Activated CD4-positive, alpha-beta memory T cell treated with anti-CD3 and anti-CD28 coated beads for 36 hours (primary cell): Measurements from ENCODE around the gene SERTAD1. TPM values are rescaled to one million over a fixed set of nuclear protein-coding genes. Genes with fewer than 3 reads are reported as not detected.
"Not testable (repeated sequence)": the region's sequence is repeated elsewhere in the genome, so short reads cannot be mapped to it uniquely, and the experiment has no call there.

ENCODE experiments used
- CTCF ChIA-PET: fragments of 350-600 bp; sonication (Branson Sonifier 250); formaldehyde crosslinking; loops from one replicate; lab custom pipeline; 2021; ENCODE audit warnings: antibody characterized with exemption, inconsistent platforms; lab: Charles Lee
- POLR2A ChIA-PET: fragments of 350-600 bp; sonication (Branson Sonifier 250); formaldehyde crosslinking; loops from one replicate; lab custom pipeline; 2021; ENCODE audit warnings: antibody characterized with exemption; lab: Charles Lee
- DNase-seq: peaks from one replicate; pipeline ENCODE4 v3.0.0-alpha.2; 2020
- H3K27ac Mint-ChIP-seq: one replicate; pipeline ENCODE4 v1.8.0; 2021; ENCODE audit warnings: mixed read lengths
- H3K27me3 Mint-ChIP-seq: one replicate; pipeline ENCODE4 v1.8.0; 2021; ENCODE audit warnings: mixed read lengths
- H3K36me3 Mint-ChIP-seq: one replicate; pipeline ENCODE4 v1.8.0; 2021; ENCODE audit warnings: mixed read lengths
- H3K4me1 Mint-ChIP-seq: one replicate; pipeline ENCODE4 v1.8.0; 2021; ENCODE audit warnings: low read depth, mixed read lengths
- H3K4me3 Mint-ChIP-seq: one replicate; pipeline ENCODE4 v1.8.0; 2021; ENCODE audit warnings: mild to moderate bottlenecking, mixed read lengths
- H3K9me3 Mint-ChIP-seq: one replicate; pipeline ENCODE4 v1.8.0; 2021; ENCODE audit warnings: mixed read lengths
- intact Hi-C: fragments of 100-400 bp; cut with micrococcal nuclease; formaldehyde crosslinking; loops from one replicate; pipeline ENCODE4 v1.15.1; 2023
- total RNA-seq, 2 experiments: library from RNA; stranded (reverse); gene quantifications; one replicate each; pipeline ENCODE4 v1.2.3, GENCODE V29; 2021

SERTAD1 gene
- total RNA-seq, 2 experiments from 2014 or later = 11.5 to 12.6 TPM

- POLR2A ChIA-PET = interaction anchor here (1.4 kb wide), 1 partner anchor 9 kb away, joined by 3 read pairs; no protein-coding TSS in a partner anchor
- CTCF ChIA-PET = interaction anchor here (0.6 to 2.8 kb wide), 3 partner anchors 7 to 174 kb away, joined by 3 to 13 read pairs (median 4); no protein-coding TSS in a partner anchor
- DNase-seq = no peak
- H3K9me3 Mint-ChIP-seq = no peaks in the 10 kb centered on the region
- H3K36me3 Mint-ChIP-seq = no peaks in the 10 kb centered on the region
- no peak overlapping the region for H3K4me3 Mint-ChIP-seq
- intact Hi-C loops = no loop called here
- H3K27ac Mint-ChIP-seq = no peak overlapping the region
- peaks cover 3% of the 10 kb centered on the region for H3K27me3 Mint-ChIP-seq
- peaks cover 10% of the 10 kb centered on the region for H3K4me1 Mint-ChIP-seq
Observed at GRCh38 chr19:40412866-40413265, 12.9 kb downstream of the SERTAD1 start.

- Mint-ChIP-seq H3K4me3 (no peak overlapping the region), H3K27ac (no peak overlapping the region), H3K4me1 (peaks cover 10% of the 10 kb centered on the region), H3K36me3 (no peaks in the 10 kb centered on the region), H3K9me3 (no peaks in the 10 kb centered on the region), H3K27me3 (peaks cover 3% of the 10 kb centered on the region)
- intact Hi-C loops = no loop called here
- DNase-seq = no peak
- ChIA-PET POLR2A (no interaction called here), CTCF (interaction anchor here (1.0 to 2.8 kb wide), 2 partner anchors 8 to 52 kb away, joined by 4 to 13 read pairs; no protein-coding TSS in a partner anchor)
Observed at GRCh38 chr19:40411958-40412499, 13.8 kb downstream of the SERTAD1 start.

DNA sequence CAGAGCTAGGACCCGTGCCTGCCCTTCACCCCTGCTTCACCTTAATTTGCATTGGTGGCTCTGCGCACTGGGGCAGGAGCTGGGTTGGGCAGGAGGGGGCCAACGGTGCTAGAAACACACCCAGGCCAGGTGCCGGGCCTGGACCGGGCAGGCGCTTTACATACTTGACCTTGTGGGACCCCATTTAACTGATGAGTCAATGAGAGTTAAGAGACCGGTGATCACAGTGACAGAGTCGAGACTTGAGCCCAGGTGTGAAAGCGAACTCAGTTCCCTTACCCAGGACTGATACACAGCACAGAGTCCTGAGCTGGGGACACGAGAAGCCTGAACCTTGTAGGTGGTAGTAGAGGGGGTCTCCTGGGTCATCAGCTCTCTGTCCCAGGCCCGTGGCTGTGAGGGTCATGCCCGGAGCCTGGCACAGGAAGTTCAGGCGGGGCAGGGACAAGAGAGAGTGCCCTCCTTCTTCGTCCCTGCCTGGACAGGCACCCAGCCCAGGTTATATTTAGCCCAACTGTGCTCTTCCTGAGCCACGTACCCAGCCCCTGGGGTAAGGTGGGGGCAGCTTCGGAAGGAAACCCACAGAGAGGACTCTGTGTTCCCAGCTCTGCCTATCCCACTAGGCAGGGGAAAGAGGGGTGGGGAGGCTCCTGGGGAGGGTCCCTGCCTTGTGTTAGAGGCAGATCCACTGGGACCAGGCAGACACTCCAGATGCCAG is 14.5 kb downstream of the SERTAD1 start:
- H3K4me1 Mint-ChIP-seq = peaks cover 7% of the 10 kb centered on the region
- intact Hi-C loops = no loop called here
- no peak overlapping the region for H3K4me3 Mint-ChIP-seq
- DNase-seq = no peak
- H3K36me3 Mint-ChIP-seq = no peaks in the 10 kb centered on the region
- no peak overlapping the region for H3K27ac Mint-ChIP-seq
- ChIA-PET CTCF (interaction anchor here (1.4 to 2.8 kb wide), 2 partner anchors 9 to 106 kb away, joined by 6 to 13 read pairs; no protein-coding TSS in a partner anchor), POLR2A (interaction anchor here (0.5 kb wide), 1 partner anchor 16 kb away, joined by 3 read pairs; no protein-coding TSS in a partner anchor)
- peaks cover 3% of the 10 kb centered on the region for H3K27me3 Mint-ChIP-seq
- no peaks in the 10 kb centered on the region for H3K9me3 Mint-ChIP-seq

GRCh38 chr19:40410030-40410389 is 15.8 kb downstream of the SERTAD1 start:
- Mint-ChIP-seq H3K27me3 (peaks cover 3% of the 10 kb centered on the region), H3K4me3 (no peak overlapping the region), H3K36me3 (no peaks in the 10 kb centered on the region), H3K27ac (no peak overlapping the region), H3K9me3 (no peaks in the 10 kb centered on the region), H3K4me1 (peaks cover 7% of the 10 kb centered on the region)
- ChIA-PET POLR2A (no interaction called here), CTCF (interaction anchor here (1.4 to 2.8 kb wide), 2 partner anchors 10 to 105 kb away, joined by 6 to 13 read pairs; no protein-coding TSS in a partner anchor)
- DNase-seq = no peak
- intact Hi-C loops = no loop called here

DNA sequence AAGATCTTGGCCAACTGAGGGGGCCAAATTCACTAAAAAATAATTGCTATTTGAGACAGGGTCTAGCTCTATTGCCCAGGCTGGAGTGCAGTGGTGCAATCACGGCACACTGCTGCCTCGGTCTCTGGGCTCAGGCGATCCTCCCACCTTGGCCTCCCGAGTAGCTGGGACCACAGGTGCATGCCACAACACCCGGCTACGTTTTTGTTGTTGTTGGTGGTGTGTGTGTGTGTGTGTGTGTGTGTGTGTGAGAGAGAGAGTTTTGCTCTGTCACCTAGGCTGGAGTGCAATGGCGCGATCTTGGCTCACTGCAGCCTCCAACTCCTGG is 17.2 kb downstream of the SERTAD1 start:
- POLR2A ChIA-PET, H3K4me3 Mint-ChIP-seq, DNase-seq, H3K27ac Mint-ChIP-seq, H3K36me3 Mint-ChIP-seq, H3K9me3 Mint-ChIP-seq, H3K4me1 Mint-ChIP-seq, H3K27me3 Mint-ChIP-seq: not testable (repeated sequence)
- intact Hi-C loops = loop anchor here (10.0 kb wide), 1 partner anchor 56 kb away; the partner anchor contains the start of genes BLVRB and SPTBN4
- CTCF ChIA-PET = interaction anchor here (2.4 kb wide), 1 partner anchor 12 kb away, joined by 11 read pairs; no protein-coding TSS in a partner anchor

DNA sequence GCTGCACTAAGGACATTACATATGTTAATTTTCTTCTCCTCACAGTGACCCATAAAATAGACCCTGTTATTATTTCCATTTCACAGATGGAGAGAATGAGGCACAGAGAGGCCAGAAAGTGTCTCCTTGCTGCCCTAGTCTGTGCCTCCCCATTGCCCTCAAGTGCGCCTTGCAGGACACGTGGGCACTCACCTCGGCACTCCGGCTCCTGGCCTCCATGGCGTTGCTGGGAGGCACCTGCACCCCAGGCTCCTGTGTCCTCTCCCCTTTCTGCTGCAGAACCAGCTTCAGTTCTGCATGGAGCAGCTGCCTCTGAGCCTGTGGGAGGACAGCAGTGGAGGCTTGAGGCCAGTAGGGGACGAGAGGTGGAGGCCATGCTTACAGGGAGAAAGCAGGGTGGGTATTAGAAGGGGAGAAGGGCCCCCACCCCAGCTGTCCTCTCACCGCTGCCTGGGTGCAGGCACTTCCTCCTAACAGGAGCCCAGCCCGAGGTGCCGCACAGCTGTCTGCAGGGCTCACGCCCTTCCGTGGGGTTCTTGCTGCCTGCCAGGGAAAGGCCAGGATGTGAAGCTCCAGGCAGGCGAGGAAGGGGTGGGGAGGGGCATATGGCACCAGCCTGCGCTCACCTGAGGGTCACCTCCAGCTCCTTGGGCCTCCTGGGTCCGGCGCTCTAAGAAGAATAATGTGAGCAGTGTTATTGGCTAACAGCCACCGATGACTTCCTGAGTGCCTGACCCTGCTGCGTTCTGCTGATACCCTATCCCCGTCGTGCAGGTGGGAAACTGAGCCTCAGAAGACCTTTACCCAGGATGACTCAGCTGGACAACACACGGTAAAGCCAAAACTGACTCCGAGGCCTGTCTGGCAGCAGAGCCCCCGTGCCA is 17.8 kb downstream of the SERTAD1 start:
- no peak overlapping the region for H3K4me3 Mint-ChIP-seq
- no peaks in the 10 kb centered on the region for H3K9me3 Mint-ChIP-seq
- no peaks in the 10 kb centered on the region for H3K27me3 Mint-ChIP-seq
- H3K36me3 Mint-ChIP-seq = no peaks in the 10 kb centered on the region
- H3K4me1 Mint-ChIP-seq = peaks cover 13% of the 10 kb centered on the region
- intact Hi-C loops = loop anchor here (10.0 kb wide), 1 partner anchor 57 kb away; the partner anchor contains the start of genes BLVRB and SPTBN4
- DNase-seq = no peak
- H3K27ac Mint-ChIP-seq = no peak overlapping the region
- POLR2A ChIA-PET = interaction anchor here (0.6 kb wide), 1 partner anchor 13 kb away, joined by 3 read pairs; no protein-coding TSS in a partner anchor
- CTCF ChIA-PET = interaction anchor here (2.4 kb wide), 1 partner anchor 13 kb away, joined by 11 read pairs; no protein-coding TSS in a partner anchor

DNA sequence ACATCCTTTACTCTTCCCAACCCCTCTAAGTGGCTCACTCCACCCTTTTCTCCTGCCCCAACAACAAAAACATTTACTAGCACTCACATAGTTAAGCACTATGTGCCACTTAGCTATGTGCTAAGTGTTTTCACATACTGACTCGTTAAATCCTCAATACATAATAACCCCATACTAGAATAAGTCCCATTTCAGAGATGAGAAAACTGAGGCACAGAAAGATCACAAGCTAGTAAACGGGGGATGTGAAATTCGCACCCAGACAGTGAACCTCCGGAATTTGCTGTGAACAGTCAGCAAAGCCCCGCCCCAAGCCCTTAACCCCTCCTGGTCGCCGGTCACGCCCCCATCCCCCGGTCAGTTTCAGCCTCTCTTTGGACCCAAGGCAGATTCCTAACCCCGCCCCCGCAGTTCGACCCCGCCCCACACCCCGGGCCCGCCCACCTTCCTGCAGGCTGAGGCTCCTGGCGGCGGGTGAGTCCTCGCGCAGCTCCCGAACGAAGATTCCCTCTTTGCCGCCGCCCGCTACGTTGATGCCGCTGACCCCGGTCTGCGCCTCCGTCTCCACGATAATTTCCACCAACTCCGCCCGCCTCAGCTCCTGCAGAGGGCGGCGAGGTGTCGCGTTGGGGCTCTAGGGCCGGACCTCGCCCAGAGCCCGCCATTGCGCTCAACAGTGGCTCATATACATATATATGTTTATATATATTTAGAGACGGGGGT is 22.4 kb downstream of the SERTAD1 start:
- peak overlapping the region; percentile 16 for H3K27ac Mint-ChIP-seq

GRCh38 chr19:40400559-40400958 is 25.2 kb downstream of the SERTAD1 start:
- no peak overlapping the region for H3K4me3 Mint-ChIP-seq
- H3K9me3 Mint-ChIP-seq = no peaks in the 10 kb centered on the region
- H3K27ac Mint-ChIP-seq = no peak overlapping the region
- intact Hi-C loops = loop anchor here (10.0 kb wide), 1 partner anchor 64 kb away; the partner anchor contains the start of genes BLVRB and SPTBN4
- H3K4me1 Mint-ChIP-seq = peaks cover 14% of the 10 kb centered on the region
- no peak for DNase-seq
- no peaks in the 10 kb centered on the region for H3K27me3 Mint-ChIP-seq
- ChIA-PET POLR2A (no interaction called here), CTCF (interaction anchor here (0.9 kb wide), 1 partner anchor 36 kb away, joined by 3 read pairs; no protein-coding TSS in a partner anchor)
- H3K36me3 Mint-ChIP-seq = no peaks in the 10 kb centered on the region

More for the DNA sequence above, 22.4 kb downstream of the SERTAD1 start:
- H3K9me3 Mint-ChIP-seq = no peaks in the 10 kb centered on the region
- peaks cover 20% of the 10 kb centered on the region for H3K4me1 Mint-ChIP-seq
- ChIA-PET CTCF (interaction anchor here (0.6 to 1.7 kb wide), 5 partner anchors 17 to 852 kb away, joined by 3 to 11 read pairs (median 3); no protein-coding TSS in a partner anchor), POLR2A (interaction anchor here (1.1 to 1.4 kb wide), 3 partner anchors 10 to 39 kb away, joined by 3 to 5 read pairs (median 4); partner anchors contain the start of gene PRX)
- DNase-seq = peak; percentile 95
- intact Hi-C loops = loop anchor here (10.0 kb wide), 1 partner anchor 61 kb away; the partner anchor contains the start of genes BLVRB and SPTBN4
- no peaks in the 10 kb centered on the region for H3K36me3 Mint-ChIP-seq
- H3K4me3 Mint-ChIP-seq = peak overlapping the region; percentile 78
- H3K27me3 Mint-ChIP-seq = no peaks in the 10 kb centered on the region

DNA sequence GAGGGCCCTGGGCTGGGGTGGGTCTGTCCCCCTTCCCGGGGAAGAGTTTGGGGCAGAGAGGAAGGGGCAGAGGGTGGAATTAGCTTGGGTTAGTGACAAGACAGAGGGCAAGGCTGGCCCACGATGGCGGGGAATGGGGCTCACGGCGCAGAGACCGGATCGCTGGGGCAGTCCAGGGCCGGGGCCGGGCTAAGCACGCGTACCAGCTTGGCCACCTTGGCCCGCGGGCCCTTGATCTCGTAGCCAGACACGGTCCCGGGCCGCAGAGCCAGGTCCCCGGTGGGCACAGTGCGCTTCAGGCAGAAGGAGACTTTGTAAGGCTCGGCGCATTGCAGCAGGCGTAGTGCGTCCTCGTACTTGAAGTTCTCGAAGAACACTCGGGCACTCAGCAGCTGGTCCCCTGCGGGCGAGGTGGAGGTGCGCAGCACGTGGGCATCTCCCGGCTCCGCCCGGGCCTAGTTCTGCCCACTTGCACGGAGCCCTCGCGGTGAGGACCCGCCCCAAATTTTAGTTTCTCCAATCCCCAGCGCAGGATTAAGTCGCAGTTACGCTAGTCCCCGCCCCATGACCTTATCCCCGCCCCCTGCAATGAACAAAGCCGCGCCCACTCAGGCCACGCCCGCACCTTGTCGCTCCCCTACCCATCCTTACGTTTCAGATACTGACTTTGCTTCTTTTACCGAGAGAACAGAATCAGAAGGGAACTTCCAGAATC is 27.2 kb downstream of the SERTAD1 start:
- Mint-ChIP-seq H3K36me3 (no peaks in the 10 kb centered on the region), H3K9me3 (no peaks in the 10 kb centered on the region), H3K27ac (no peak overlapping the region), H3K27me3 (no peaks in the 10 kb centered on the region), H3K4me1 (peaks cover 12% of the 10 kb centered on the region), H3K4me3 (no peak overlapping the region)
- ChIA-PET POLR2A (interaction anchor here (0.6 kb wide), 1 partner anchor 598 kb away, joined by 3 read pairs; no protein-coding TSS in a partner anchor), CTCF (no interaction called here)
- intact Hi-C loops = no loop called here
- DNase-seq = peak; percentile 82

GRCh38 chr19:40397568-40397906 is 28.3 kb downstream of the SERTAD1 start:
- POLR2A ChIA-PET = no interaction called here
- Mint-ChIP-seq H3K4me3 (no peak overlapping the region), H3K36me3 (no peaks in the 10 kb centered on the region), H3K27ac (no peak overlapping the region), H3K4me1 (peaks cover 8% of the 10 kb centered on the region), H3K27me3 (no peaks in the 10 kb centered on the region), H3K9me3 (no peaks in the 10 kb centered on the region)
- DNase-seq = no peak
- CTCF ChIA-PET = interaction anchor here (0.5 kb wide), 1 partner anchor 1431 kb away, joined by 3 read pairs; no protein-coding TSS in a partner anchor
- intact Hi-C loops = no loop called here
